GM12878 (cell line): ENCODE results near the gene TXNDC12. TPM values are rescaled to one million over a fixed set of nuclear protein-coding genes. Genes with fewer than 3 reads are reported as not detected.

Experiments used
- CHD2 ChIP-seq: IDR thresholded peaks from 2 replicates; pipeline ENCODE4 v1.6.1; 2011; ENCODE audit warnings: low read depth, low read length, improper control_type of control experiment, borderline replicate concordance
- LARP7 ChIP-seq: fragments of 450-650 bp; IDR thresholded peaks from 2 replicates; pipeline ENCODE4 v1.6.1; 2017; ENCODE audit warnings: mild to moderate bottlenecking
- NFIC ChIP-seq: IDR thresholded peaks from 2 replicates; pipeline ENCODE4 v1.6.1; 2012; ENCODE audit warnings: low read depth, mild to moderate bottlenecking, inconsistent platforms, low read length, moderate library complexity
- NFXL1 ChIP-seq: fragments of 450-650 bp; IDR thresholded peaks from 2 replicates; pipeline ENCODE4 v1.6.1; 2017; ENCODE audit warnings: antibody characterized with exemption, mild to moderate bottlenecking, borderline replicate concordance
- PAX8 ChIP-seq: fragments of 450-650 bp; IDR thresholded peaks from 2 replicates; pipeline ENCODE4 v1.6.1; 2017; ENCODE audit warnings: mild to moderate bottlenecking, moderate library complexity
- POLR2AphosphoS2 ChIP-seq: IDR thresholded peaks from 2 replicates; pipeline ENCODE4 v1.6.1; 2011; ENCODE audit warnings: low read depth, mild to moderate bottlenecking, low read length, improper control_type of control experiment, moderate library complexity
- RAD51 ChIP-seq: fragments of 450-650 bp; IDR thresholded peaks from 2 replicates; pipeline ENCODE4 v1.6.1; 2016; ENCODE audit warnings: moderate library complexity, mild to moderate bottlenecking, inconsistent platforms
- RCOR1 ChIP-seq: conservative IDR thresholded peaks from 2 replicates; pipeline ENCODE4 v1.6.1; 2012; ENCODE audit warnings: low read depth, low read length, improper control_type of control experiment
- SMARCA5 ChIP-seq: fragments of 450-650 bp; IDR thresholded peaks from 2 replicates; pipeline ENCODE4 v1.6.1; 2017; ENCODE audit warnings: mild to moderate bottlenecking
- SREBF2 ChIP-seq: IDR thresholded peaks from 2 replicates; pipeline ENCODE4 v1.6.1; 2012; ENCODE audit warnings: mild to moderate bottlenecking, low read length
- STAT1 ChIP-seq: fragments of 450-650 bp; conservative IDR thresholded peaks from 2 replicates; pipeline ENCODE4 v1.6.1; 2014; ENCODE audit warnings: antibody characterized with exemption, mild to moderate bottlenecking
- TCF7 ChIP-seq: IDR thresholded peaks from 2 replicates; pipeline ENCODE4 v1.6.1; 2014; ENCODE audit warnings: antibody characterized with exemption, borderline replicate concordance
- ZNF217 ChIP-seq: fragments of 450-650 bp; IDR thresholded peaks from 2 replicates; pipeline ENCODE4 v1.6.1; 2017; ENCODE audit warnings: antibody characterized with exemption, mild to moderate bottlenecking
- polyA plus RNA-seq, 11 experiments: library from polyadenylated mRNA; depleted of rRNA in 4 of 11; unstranded in 6 of 11; stranded (reverse) in 5 of 11; fragments of >200 nt; fragmentation: Nextera tagmentation in 4 of 11; fragmentation: Illumina TruSeq in 1 of 11; extraction: Ambion mirVana in 4 of 11; extraction: Trizol in 1 of 11; gene quantifications; 1 replicate in 1 of 11; 2 replicates in 10 of 11; pipeline versions ENCODE4 v1.2.1 to v1.2.3, GENCODE V29; 2011 to 2016; ENCODE audit warnings: inconsistent platforms in 2 of 11, missing spikeins in 2 of 11, low read depth in 1 of 11
- total RNA-seq, 4 experiments: library from RNA; depleted of rRNA in 3 of 4; stranded (reverse); fragments of >200 nt in 3 of 4; fragmentation: Illumina TruSeq in 1 of 4; extraction: Trizol in 1 of 4; gene quantifications; 2 replicates each; pipeline versions ENCODE4 v1.2.1 to v1.2.3, GENCODE V29; 2013 to 2021
- TF ChIP-seq, protein P1 (sequence below): fragments of 450-650 bp; IDR thresholded peaks from 2 replicates; pipeline ENCODE4 v1.6.1; 2017; ENCODE audit warnings: mild to moderate bottlenecking, moderate library complexity
- TF ChIP-seq, protein P2 (sequence below): fragments of 450-650 bp; IDR thresholded peaks from 2 replicates; pipeline ENCODE4 v1.6.1; 2018; ENCODE audit warnings: mild to moderate bottlenecking, low read depth, moderate library complexity; ENCODE audit not compliant: partially characterized antibody
- TF ChIP-seq, protein P3 (sequence below): IDR thresholded peaks from 2 replicates; pipeline ENCODE4 v1.6.1; 2011; ENCODE audit warnings: low read depth, mild to moderate bottlenecking, low read length, moderate library complexity, borderline replicate concordance; ENCODE audit errors: extremely low read depth
- TF ChIP-seq, protein P4 (sequence below), 3 experiments: IDR thresholded peaks in 2 of 3; conservative IDR thresholded peaks in 1 of 3; 2 replicates each; pipeline ENCODE4 v1.5.1; 2011; ENCODE audit warnings: low read depth in 3 of 3, low read length in 3 of 3, mild to moderate bottlenecking in 3 of 3, control low read depth in 2 of 3, moderate library complexity in 2 of 3, inconsistent platforms in 1 of 3, mixed read lengths in 1 of 3; ENCODE audit not compliant: control insufficient read depth in 2 of 3, insufficient read depth in 1 of 3; ENCODE audit errors: extremely low read depth in 1 of 3

The TXNDC12 gene
- total and polyA plus RNA-seq, 10 of the 15 experiments (the other 5 are each of a cell fraction or from before 2014, with no cell fraction given): 6.7 to 41.7 (median 17.7) TPM

DNA sequence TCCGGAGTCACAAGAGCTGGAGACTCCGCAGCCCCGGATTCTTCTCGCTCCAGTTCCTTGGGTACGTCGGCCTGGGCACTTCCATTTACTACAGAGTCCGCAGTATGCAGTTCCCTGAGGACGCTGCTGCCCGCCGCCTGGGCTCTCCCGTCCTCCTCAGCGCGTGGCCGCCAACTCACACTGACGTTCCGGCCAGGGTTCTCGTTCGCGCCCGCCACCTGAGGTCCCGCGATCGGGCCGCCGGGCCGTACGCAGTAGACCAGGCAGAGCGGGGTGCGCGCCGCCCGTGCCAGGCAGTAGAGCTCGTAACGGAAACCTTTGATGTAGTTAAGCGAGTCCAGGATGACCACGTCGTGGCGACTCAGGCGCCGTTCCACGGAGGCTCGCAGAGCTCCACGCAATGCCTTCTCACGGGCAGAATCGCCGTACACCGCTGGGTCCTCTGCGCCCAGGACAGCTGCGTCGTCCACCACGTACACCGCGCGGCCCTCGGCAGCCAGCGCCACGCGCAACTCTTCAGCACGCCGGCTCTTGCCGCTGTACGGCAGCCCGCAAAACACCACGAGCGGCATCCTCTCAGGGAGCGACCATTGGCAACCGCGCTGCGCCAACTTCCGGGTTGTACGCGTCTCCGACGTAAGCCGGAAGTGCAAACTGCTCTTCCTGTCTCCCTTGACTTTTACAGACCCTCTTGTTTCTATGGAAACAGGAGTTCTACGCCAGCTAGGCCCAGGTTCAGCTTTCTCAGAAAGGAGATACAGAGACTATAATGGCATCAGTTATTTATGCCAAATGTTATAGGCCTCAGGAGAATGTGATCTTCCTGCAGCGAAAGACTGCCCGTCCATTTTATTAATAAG is 21.6 kb downstream of the TXNDC12 start, which contains the start of gene KTI12 (continued):
- TF ChIP-seq, protein P1, sequence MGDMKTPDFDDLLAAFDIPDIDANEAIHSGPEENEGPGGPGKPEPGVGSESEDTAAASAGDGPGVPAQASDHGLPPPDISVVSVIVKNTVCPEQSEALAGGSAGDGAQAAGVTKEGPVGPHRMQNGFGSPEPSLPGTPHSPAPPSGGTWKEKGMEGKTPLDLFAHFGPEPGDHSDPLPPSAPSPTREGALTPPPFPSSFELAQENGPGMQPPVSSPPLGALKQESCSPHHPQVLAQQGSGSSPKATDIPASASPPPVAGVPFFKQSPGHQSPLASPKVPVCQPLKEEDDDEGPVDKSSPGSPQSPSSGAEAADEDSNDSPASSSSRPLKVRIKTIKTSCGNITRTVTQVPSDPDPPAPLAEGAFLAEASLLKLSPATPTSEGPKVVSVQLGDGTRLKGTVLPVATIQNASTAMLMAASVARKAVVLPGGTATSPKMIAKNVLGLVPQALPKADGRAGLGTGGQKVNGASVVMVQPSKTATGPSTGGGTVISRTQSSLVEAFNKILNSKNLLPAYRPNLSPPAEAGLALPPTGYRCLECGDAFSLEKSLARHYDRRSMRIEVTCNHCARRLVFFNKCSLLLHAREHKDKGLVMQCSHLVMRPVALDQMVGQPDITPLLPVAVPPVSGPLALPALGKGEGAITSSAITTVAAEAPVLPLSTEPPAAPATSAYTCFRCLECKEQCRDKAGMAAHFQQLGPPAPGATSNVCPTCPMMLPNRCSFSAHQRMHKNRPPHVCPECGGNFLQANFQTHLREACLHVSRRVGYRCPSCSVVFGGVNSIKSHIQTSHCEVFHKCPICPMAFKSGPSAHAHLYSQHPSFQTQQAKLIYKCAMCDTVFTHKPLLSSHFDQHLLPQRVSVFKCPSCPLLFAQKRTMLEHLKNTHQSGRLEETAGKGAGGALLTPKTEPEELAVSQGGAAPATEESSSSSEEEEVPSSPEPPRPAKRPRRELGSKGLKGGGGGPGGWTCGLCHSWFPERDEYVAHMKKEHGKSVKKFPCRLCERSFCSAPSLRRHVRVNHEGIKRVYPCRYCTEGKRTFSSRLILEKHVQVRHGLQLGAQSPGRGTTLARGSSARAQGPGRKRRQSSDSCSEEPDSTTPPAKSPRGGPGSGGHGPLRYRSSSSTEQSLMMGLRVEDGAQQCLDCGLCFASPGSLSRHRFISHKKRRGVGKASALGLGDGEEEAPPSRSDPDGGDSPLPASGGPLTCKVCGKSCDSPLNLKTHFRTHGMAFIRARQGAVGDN: peak; percentile 66
- TF ChIP-seq RAD51 (no peak), RCOR1 (no peak), NFXL1 (no peak), STAT1 (no peak), NFIC (no peak), ZNF217 (no peak), SMARCA5 (no peak), LARP7 (peak; percentile 81; the same call in 1 of the 2 replicates), SREBF2 (no peak), TCF7 (peak; percentile 20; the same call in 1 of the 2 replicates), PAX8 (no peak), CHD2 (peak; percentile 16; the same call in 1 of the 2 replicates), POLR2AphosphoS2 (peak; percentile 82; the same call in 1 of the 2 replicates)
- TF ChIP-seq, protein P2, sequence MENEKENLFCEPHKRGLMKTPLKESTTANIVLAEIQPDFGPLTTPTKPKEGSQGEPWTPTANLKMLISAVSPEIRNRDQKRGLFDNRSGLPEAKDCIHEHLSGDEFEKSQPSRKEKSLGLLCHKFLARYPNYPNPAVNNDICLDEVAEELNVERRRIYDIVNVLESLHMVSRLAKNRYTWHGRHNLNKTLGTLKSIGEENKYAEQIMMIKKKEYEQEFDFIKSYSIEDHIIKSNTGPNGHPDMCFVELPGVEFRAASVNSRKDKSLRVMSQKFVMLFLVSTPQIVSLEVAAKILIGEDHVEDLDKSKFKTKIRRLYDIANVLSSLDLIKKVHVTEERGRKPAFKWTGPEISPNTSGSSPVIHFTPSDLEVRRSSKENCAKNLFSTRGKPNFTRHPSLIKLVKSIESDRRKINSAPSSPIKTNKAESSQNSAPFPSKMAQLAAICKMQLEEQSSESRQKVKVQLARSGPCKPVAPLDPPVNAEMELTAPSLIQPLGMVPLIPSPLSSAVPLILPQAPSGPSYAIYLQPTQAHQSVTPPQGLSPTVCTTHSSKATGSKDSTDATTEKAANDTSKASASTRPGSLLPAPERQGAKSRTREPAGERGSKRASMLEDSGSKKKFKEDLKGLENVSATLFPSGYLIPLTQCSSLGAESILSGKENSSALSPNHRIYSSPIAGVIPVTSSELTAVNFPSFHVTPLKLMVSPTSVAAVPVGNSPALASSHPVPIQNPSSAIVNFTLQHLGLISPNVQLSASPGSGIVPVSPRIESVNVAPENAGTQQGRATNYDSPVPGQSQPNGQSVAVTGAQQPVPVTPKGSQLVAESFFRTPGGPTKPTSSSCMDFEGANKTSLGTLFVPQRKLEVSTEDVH: peak; percentile 73
- TF ChIP-seq, protein P3, sequence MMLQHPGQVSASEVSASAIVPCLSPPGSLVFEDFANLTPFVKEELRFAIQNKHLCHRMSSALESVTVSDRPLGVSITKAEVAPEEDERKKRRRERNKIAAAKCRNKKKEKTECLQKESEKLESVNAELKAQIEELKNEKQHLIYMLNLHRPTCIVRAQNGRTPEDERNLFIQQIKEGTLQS: no peak
- TF ChIP-seq, protein P4, sequence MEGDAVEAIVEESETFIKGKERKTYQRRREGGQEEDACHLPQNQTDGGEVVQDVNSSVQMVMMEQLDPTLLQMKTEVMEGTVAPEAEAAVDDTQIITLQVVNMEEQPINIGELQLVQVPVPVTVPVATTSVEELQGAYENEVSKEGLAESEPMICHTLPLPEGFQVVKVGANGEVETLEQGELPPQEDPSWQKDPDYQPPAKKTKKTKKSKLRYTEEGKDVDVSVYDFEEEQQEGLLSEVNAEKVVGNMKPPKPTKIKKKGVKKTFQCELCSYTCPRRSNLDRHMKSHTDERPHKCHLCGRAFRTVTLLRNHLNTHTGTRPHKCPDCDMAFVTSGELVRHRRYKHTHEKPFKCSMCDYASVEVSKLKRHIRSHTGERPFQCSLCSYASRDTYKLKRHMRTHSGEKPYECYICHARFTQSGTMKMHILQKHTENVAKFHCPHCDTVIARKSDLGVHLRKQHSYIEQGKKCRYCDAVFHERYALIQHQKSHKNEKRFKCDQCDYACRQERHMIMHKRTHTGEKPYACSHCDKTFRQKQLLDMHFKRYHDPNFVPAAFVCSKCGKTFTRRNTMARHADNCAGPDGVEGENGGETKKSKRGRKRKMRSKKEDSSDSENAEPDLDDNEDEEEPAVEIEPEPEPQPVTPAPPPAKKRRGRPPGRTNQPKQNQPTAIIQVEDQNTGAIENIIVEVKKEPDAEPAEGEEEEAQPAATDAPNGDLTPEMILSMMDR (IDR thresholded peaks at IDR 0.05 in 2 of 3, conservative IDR thresholded peaks at IDR 0.05 in 1 of 3; ENCODE audit: control insufficient read depth in 2 of 3, extremely low read depth in 1 of 3, insufficient read depth in 1 of 3, low read depth in 3 of 3, low read length in 3 of 3): no peak
